Stimulated activated CD8-positive, alpha-beta memory T cell treated with anti-CD3 and anti-CD28 coated beads, Interleukin-15, amount 100 ng/mL, for 1 hour (primary cell): ENCODE measurements around the gene AUTS2.
"Not testable (repeated sequence)": the region's sequence is repeated elsewhere in the genome, so short reads cannot be mapped to it uniquely, and the experiment has no call there.

ENCODE experiments used
- DNase-seq: peaks from one replicate; pipeline ENCODE4 v3.0.0-alpha.2; 2020; ENCODE audit warnings: low read depth

AUTS2 gene

DNA sequence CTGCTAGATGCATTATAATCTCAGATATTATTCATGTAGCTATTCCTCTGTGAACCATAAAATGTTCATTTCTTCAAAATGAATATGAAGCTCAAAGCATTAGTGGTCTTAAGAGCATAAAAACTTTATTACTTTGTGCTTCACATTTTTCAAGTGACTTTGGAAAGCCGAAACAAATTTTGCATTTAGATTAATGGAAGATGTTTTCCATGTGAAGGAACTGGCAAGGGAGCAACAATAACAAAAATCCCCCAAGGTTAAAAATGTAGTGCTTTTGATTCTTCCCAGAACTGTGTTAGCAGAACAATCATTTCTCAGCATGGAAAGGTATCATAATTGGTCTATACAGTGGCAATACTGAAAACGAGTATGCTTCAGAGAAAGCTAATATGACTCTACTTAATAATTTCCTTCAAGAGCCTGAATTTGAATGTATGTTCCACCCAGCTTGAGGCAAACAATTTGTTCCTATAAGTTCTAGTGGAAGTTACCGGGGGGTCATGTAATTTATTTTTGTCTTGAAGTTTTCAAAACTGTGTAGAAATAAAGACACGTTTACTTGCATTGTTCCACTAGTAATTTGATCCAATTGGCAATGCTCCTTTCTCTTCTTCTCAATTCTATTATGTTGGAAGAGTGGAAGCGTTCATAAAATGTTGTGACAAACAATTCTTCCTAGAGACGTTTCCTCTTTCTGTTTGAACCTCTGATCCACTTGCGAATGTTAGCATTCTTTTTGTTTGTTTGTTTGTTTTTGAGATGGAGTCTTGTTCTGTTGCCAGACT is 665.4 kb downstream of the AUTS2 start:
- DNase-seq: no peak

DNA sequence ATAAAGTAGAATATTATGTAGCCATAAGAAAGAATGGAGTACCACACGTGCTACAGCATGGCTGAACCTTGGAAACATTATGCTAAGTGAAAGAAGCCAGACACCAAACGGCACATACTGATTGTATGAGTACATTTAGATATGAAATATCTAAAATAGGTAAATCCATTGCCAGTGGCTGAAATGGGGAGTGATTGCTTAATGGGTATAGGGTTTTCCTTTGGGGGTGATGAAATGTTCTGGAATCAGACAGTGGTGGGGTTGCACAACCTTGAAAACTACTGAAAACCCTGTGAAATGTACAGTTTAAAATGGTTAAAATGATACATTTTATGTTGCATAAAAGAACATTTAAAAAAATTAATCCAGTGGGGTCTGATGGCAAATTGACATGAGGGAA is 667.9 kb downstream of the AUTS2 start:
- DNase-seq: no peak

DNA sequence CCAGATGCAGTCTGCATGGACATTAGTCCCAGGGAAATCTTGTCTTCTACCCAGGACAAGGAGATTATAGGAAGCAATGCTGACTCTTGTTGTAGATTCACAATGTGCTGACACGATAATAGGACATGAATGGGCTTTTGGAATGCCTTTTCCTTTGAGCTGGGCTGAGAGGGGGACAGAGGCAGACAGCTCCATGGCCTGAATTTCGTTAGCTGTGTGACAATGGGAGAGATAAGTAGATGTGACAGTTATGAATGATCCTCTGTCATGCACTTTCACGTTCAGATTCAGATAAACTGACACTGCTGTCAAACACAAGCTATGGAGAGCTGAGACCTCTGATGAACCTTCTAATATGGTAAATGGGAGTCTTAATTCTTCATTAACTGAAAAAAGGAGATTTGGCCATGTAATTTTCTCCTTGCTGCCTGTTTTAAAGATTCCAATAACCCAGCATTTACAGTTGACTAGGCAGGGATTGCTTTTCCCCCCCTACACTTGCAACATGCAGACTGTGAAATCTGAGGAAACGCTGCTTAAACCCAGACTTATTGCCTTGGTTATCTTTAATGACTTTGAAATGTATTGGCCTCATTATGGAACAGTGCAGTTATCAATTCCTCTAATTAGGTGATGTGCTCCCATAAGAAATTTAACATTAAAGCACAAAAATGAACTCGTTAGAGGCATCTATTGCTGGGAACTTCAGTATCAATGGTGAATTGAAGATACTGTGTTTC is 669.3 kb downstream of the AUTS2 start:
- DNase-seq: no peak

DNA sequence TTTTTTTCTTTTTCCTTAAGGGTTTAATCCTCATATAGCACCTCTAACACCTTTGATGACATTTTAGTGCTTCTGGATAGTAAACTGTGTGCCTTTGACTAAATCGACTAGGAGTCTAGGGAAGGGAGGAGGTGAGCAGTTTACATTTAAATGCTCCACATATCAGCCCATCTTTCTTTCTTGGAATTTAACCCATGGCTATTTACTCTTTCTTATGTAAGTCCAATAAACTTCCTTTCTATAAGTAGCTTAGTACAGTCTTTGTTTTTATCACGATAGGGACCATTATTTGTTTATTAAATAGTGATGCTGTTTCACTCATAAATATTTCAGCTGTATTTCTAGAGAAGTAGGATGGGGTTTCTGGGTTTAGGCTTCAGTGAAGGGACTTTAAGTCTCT is 669.9 kb downstream of the AUTS2 start:
- DNase-seq: no peak

DNA sequence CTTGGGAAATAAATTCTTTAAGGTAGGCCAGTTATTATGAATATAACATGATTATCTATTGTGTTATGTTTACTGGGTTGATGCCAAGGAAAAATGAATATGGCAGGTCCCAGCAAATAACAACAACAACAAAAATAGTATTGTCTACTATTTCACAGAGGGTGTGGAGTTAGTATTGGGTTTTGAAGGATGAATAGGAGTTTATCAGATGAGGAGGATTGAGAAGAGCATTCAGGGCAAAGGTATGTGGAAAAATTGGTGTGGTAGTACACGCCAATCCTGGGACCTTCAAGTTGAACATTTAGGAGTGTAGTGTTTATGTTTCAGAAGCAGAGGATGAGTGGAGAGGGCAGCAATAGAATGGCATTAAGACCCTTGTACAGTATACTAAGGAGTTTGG is 671.9 kb downstream of the AUTS2 start:
- no peak for DNase-seq

DNA sequence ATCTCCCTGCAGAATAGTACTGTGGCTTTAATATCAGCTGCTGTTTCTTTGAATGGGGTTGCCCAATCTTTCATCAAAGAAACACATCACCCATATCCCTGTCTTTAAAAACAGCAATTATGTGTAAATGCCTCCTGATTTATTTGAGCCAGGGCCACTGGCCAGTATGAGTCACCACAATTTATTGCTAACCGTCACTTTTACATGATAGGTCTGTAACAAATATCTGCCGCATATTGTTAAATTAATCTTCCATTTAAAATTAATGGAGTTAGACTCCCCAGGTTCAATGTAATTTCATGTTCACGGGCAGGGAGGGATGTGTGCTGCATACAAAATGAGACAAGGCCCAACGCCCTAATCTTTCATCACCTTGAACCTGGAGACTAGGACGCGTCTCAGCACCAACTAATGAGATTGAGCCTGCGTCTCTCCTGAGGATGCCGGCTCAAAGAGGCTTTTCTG is 673.4 kb downstream of the AUTS2 start:
- DNase-seq: no peak

DNA sequence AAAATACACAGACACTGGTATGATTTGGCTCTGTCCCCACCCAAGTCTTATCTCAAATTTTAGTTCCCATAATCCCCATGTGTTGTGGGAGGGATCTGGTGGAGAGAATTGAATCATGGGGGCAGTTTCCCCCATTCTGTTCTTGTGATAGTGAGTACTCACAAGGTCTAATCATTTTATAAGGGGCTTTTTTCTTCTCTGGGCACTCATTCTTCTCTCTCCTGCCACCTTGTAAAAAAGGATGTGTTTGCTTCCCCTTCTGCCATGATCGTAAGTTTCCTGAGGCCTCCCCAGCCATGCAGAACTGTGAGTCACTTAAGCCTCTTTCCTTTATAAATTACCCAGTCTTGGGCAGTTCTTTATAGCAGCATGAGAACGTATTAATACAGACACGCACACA is 677.3 kb downstream of the AUTS2 start:
- DNase-seq: not testable (repeated sequence)

DNA sequence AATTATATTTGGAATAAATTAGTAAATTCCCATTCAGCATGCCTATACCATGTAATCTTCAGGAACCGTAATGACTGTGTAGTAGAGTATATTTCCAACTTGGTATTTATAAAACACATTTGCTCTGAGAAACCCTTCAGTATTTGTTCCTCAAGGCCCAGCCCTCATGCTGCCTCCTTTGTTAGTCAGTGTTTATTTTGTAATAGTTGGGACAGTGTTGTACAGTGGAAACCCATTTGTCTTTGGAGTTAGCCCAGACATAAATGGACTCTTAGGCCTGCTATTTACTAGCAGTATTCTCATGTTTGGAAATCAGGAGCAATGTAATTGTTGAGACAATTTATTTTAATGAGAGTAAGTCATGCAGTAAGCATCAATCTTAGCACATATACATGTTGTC is 686.9 kb downstream of the AUTS2 start:
- no peak for DNase-seq

DNA sequence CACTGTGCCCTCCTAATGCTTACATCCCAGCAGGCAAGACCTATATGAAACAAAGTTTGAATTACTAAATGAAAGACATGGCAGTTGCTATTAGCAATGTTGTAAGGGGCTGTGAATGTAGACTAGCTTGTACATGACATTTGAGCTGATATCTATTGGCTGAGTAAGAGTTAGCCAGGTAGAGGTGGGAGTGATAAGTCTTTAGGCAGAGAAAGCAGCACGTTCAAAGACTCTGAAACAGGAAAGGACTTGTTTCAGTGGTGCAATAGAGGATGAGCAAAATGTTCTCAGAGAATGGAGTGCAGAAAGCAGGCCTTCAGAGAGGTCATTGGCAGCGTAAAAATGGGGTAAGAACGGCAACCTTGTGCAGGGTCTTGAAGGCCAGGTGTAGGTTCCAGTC is 687.6 kb downstream of the AUTS2 start:
- DNase-seq: no peak

DNA sequence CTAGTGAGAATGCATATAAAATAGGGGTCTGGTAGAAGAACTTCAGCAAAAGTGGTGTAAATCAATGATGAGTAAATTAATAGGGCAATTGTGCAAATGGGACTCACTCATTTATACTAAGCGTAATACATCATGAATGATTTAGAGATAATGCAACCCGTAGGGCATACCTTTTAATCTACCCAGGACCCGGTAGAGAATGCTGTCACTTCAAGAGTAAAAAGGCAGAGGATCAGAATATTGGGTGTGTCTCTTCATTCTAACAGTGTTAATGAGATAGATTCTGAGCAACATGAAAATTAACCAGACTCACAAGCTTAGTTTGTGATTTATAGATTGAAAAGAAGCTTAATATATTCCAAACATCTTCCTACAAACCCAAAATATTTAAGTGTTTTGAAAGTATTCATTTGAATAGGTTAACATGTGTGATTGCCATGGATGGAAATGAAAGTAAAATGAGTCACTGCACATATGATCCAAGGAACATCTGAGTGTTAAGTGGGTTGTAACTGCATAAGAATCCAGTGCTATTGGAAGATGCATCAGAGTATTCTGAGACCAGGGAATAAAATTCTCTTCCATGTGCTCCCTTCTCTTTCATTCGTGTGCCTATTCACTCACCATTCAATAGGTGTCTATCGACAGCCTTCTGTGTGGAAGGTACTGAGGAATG is 690.6 kb downstream of the AUTS2 start:
- no peak for DNase-seq

DNA sequence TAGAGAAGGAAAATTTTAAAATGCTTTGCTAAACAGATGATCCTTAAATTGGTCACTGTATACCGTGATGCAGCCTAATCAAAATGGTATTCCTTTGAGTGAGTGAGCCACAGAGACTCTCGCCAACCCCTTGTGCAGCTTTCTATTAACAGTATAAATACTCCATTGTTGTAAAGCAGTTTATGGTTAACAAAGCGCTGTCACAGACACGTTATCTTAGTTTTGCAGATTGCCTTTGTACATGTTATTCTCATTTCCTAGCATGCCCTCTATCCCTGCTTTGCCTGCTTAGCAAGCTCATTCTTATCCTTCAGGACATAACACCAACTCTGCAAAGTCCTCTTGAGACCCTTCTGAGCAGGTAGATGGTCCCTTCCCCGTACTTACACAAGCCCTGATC is 694.4 kb downstream of the AUTS2 start:
- no peak for DNase-seq

DNA sequence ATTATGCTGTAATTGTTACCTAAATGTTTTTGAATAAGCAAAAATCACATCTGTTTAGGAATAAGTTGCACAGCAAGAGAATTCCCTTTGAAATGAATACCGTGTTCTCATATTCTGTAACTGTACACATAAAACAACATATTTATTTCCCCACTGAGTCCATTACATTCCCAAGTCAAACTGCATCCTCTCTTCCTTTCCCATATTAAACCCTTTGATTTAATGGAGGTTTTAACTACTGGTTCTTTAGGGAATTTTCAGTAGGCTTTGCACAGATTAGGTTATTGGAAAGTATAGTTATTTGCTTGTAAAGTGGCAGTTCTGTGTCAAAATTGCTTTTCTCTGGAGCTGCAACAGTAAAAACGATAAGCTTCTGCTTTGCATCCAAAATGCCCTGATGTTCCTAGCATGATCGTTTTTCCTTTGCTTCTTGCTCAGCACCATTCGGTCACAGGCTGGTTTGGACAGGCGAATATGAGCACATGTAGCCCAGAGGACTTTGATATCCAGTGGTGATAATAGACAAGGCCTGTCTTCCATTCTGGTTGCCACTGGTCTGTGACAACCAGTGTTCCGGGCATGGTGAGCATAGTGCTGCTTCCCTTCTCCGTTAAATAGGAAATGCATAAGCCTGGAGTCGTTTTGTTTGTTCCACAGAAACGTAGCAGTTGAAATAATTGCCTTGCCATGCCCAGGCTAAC is 696.1 kb downstream of the AUTS2 start:
- DNase-seq: no peak

DNA sequence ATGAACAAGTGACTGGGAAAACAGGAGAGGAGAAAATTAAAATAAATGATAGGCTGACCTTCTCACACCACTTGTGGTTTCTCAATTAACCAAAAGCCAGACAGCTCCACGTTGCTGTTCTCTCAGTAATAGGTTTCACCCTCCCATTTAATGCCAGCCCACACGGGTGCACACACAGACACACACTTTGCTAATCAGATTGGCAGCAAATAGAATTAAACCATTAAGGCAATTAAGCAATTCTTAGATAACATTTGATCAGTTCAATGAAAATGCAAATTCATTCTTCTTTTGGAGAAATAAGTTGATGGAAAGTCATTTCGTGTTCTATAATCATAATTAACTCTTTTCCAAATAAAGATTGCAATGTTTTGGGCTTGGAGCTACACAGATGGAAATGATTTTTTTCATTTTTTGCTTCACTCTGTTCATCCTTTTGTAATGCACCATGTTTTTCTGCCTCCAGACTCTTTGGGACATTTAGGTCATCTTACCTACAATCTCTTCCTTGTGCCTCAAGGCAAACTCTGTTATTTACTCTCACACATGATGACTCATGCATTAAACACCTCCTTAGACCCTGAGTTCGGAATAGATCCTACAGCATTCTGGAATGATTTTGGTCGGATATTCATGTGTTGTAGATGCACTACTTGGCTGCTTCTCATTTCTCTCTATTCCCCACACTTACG is 700.7 kb downstream of the AUTS2 start:
- DNase-seq: no peak

DNA sequence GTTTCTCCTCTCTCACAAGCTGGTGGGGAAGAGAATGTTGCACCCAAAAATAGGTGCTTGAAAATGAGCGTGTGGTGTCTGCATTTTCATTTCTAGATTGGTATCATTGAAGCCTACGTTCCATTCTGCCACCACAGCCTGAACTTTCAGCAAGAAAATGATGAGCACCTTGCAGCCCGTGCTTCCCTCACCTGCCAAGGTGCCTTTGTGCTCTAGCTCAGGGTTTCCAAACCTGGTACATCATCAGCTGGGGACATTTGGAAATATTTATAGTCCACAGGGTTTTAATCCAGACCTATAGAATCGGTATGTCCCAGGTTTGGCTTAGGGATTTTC is 701.2 kb downstream of the AUTS2 start:
- DNase-seq: no peak

DNA sequence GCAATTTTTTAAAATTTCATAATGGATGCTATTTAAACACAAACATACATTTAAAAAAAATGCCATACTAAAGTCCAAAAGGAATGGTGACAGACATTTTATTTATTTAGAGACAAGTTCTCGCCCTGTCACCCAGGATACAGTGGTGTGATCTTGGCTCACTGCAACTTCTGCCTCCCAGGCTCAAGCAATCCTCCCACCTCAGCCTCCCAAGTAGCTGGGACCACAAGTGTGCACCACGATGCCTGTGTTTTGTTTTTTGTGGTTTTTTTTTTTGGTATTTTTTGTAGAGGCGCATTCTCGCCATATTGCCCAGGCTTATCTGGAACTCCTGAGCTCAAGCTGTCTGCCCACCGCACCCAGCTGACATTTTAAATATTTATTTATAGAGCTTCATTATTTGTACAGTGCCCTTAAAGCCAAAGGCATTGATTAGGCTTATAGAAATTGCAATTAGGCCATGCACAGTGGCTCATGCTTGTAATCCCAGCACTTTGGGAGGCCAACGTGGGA is 703.5 kb downstream of the AUTS2 start:
- DNase-seq: no peak

DNA sequence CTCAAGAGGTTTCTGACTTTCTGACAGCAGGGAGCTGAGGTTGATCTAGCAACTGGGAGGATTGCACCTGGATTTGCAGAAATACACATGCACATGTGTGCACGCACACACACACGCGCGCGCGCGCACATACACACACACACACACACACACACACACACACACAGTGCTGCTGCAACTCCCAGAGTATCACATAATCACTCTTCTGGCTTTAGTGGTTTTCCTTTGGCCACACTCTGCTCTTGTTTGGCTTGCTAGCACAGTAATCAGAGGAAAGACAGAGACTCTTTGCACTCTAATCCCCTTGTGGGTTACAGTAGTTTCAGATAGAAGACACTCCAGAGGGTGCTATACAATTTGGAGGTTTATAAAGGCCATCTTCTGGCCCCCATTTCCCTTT is 705.0 kb downstream of the AUTS2 start:
- DNase-seq: no peak

DNA sequence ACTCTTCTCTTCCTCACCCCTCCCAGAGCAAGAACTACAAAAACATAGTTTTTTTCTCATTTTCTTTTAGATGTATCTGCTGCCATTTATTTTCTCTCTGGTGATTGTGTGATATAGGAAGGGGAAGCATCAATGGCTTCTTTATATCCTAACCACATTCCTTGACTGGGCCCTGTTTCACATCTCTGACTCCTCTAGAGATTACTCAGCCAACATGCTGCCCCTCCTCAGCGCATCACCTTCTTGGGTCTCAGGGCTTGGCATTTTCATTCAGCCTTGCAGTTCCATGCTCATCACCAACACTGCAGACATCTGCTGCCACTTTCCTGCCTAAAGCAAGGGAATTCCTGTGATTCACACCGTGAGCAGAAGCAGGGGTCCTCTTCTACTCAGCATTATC is 705.5 kb downstream of the AUTS2 start:
- DNase-seq: no peak

DNA sequence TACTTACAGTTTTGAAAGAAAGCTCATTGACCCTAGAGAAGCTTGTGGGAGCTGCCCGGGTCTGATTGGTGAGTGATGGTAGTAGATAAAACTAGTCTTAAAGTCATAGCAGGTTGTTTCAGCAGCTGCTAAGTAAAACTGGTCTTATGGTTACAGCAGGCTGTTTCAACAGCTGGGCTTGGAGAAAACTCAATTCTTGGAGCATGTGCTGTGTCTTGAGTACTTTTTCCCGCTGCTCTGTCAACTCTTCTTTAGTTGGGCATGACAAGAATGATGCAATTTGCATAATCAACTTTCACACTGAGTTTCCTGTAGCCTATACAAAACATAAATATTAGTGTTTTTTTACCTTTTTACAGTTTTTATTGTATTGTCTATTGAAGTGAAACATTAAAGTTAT is 707.9 kb downstream of the AUTS2 start:
- DNase-seq: no peak

DNA sequence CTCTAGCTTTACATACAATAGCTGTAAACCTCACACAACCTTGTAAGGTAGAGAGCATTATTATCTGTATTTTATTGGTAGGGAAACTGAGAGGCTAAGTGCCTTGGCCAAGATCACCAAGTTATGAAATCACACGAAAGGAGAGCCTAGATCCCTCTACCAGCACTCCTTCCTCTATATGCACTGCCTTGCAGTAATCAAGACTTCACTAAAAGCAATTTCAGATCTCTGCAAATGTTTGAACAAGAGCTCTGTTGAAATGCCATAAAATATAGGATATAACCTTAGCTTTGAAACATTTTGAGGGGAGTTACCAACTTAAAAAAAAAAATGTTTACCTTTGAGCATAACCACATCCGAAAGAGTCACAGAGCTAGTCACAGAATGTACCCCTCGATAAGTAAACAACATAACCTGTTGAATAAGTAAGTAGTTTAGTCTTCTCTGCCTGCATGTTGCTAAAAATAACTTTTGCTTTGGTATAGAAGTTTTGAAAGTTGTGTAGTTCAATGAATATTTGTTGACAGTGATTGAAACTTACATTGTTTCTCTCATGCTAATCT is 709.4 kb downstream of the AUTS2 start:
- no peak for DNase-seq

DNA sequence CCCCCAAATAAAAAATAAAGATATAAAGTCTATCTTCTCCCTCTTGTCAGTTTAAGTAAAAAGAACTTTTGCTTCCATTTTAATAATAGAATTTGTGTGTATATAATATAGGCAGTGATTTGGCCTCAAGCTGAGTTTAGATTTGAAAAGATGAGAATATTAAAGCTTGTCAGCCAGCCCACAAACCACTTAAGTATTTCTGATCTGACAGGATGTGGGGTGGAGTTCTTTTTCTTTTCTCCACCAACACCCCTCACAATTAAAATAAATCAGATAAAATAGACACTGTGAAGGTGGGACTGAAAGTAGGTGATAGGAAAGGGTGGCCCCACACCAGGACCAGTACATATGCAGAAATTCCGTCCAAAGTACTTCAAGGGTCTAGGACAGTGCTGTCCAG is 714.1 kb downstream of the AUTS2 start:
- no peak for DNase-seq

DNA sequence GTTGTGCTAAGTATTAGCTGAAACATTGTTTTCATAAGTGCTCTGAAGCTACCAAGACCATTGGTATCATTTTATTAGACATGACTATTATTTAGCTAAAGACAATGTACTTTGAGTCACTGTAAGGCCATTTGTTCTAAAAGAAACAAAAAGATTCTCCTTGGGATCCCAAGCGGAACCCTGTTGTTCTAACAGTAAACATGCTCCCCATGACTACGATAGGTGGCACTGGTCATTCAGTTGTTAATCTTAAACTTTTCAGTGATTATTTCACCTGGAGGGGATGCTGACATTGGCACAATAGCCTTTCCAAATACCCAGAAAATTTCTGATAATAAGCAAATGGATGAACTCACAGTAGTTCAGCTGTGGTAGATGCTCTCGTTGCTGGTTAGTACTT is 715.0 kb downstream of the AUTS2 start:
- DNase-seq: no peak
